H1 (cell line): ENCODE results near the gene RNF2. TPM values are rescaled to one million over a fixed set of nuclear protein-coding genes. Genes with fewer than 3 reads are reported as not detected.

Source experiments
- CTCF ChIA-PET: fragments of 300-600 bp; sonication (Branson Sonifier 250); formaldehyde crosslinking; loops from one replicate; lab custom pipeline; 2021; ENCODE audit not compliant: partially characterized antibody; lab: Charles Lee
- POLR2A ChIA-PET: fragments of 300-600 bp; sonication (Branson Sonifier 250); formaldehyde crosslinking; loops from one replicate; lab custom pipeline; 2021; ENCODE audit warnings: inconsistent platforms; ENCODE audit not compliant: partially characterized antibody; lab: Charles Lee
- DNase-seq, 2 experiments: peaks; one replicate each; pipeline versions ENCODE4 v3.0.0 to v3.0.0-alpha.2; 2010 to 2022; ENCODE audit warnings: low spot score in 2 of 2, low read depth in 1 of 2, mixed read lengths in 1 of 2
- FAIRE-seq: peaks from 2 replicates; lab custom pipeline; 2011; peaks lifted over from hg19 to GRCh38; lab: Jason Lieb, UNC
- H2AFZ ChIP-seq: 2 replicates; pipeline ENCODE4 v1.8.1; 2012; ENCODE audit warnings: low read length, inconsistent platforms
- H2AK5ac ChIP-seq: 2 replicates; pipeline ENCODE4 v1.6.1; 2013; ENCODE audit warnings: low read depth, low read length
- H2BK120ac ChIP-seq: replicated peaks from 2 replicates; pipeline ENCODE3; 2013; ENCODE audit warnings: low read depth, low read length, inconsistent platforms
- H2BK12ac ChIP-seq: 2 replicates; pipeline ENCODE4 v1.6.1; 2013; ENCODE audit warnings: low read depth, low read length
- H2BK15ac ChIP-seq: 2 replicates; pipeline ENCODE4 v1.6.1; 2013; ENCODE audit warnings: low read length
- H2BK20ac ChIP-seq: 2 replicates; pipeline ENCODE4 v1.6.1; 2013; ENCODE audit warnings: low read length
- H2BK5ac ChIP-seq: 2 replicates; pipeline ENCODE4 v1.6.1; 2013; ENCODE audit warnings: low read depth, low read length
- H3K14ac ChIP-seq: 2 replicates; pipeline ENCODE4 v1.6.1; 2013; ENCODE audit warnings: inconsistent platforms; ENCODE audit not compliant: insufficient read length
- H3K18ac ChIP-seq: 2 replicates; pipeline ENCODE4 v1.6.1; 2013; ENCODE audit warnings: low read length; ENCODE audit errors: extremely low read depth
- H3K23ac ChIP-seq: 2 replicates; pipeline ENCODE4 v1.6.1; 2013; ENCODE audit warnings: inconsistent platforms; ENCODE audit not compliant: insufficient read length
- H3K23me2 ChIP-seq: 2 replicates; pipeline ENCODE4 v1.6.1; 2013; ENCODE audit warnings: low read depth, low read length
- H3K27ac ChIP-seq: 2 replicates; pipeline ENCODE4 v1.6.1; 2011; ENCODE audit warnings: low read depth, low read length, inconsistent platforms
- H3K27me3 ChIP-seq, 4 experiments: replicated peaks in 1 of 4; 1 replicate in 1 of 4; 2 replicates in 3 of 4; pipeline versions ENCODE4 v1.6.1 to v1.8.1; 2011 to 2013; ENCODE audit warnings: low read length in 3 of 4, mild to moderate bottlenecking in 3 of 4, inconsistent platforms in 2 of 4, mixed read lengths in 2 of 4, moderate library complexity in 1 of 4; ENCODE audit not compliant: control insufficient read depth in 3 of 4, insufficient read depth in 3 of 4; ENCODE audit errors: extremely low read depth in 1 of 4
- H3K36me3 ChIP-seq, 4 experiments: 2 replicates each; pipeline versions ENCODE4 v1.6.1 to v1.8.1; 2011 to 2013; ENCODE audit warnings: mild to moderate bottlenecking in 4 of 4, low read length in 3 of 4, moderate library complexity in 2 of 4, control low read depth in 1 of 4, inconsistent platforms in 1 of 4; ENCODE audit not compliant: insufficient read depth in 4 of 4, control insufficient read depth in 2 of 4
- H3K4ac ChIP-seq: replicated peaks from 2 replicates; pipeline ENCODE3; 2013; ENCODE audit warnings: low read length, low read depth, mixed read lengths, inconsistent platforms; ENCODE audit not compliant: insufficient read length
- H3K4me1 ChIP-seq, 4 experiments: replicated peaks in 1 of 4; 1 replicate in 1 of 4; 2 replicates in 3 of 4; pipeline versions ENCODE4 v1.6.1 to v1.8.1; 2011 to 2013; ENCODE audit warnings: low read length in 3 of 4, inconsistent platforms in 2 of 4, mixed read lengths in 1 of 4; ENCODE audit not compliant: insufficient read depth in 4 of 4, control insufficient read depth in 3 of 4
- H3K4me2 ChIP-seq, 2 experiments: 2 replicates each; pipeline versions ENCODE4 v1.6.1 to v1.8.1; 2011 to 2013; ENCODE audit warnings: low read depth in 2 of 2, low read length in 2 of 2, control low read depth in 1 of 2, inconsistent platforms in 1 of 2, mild to moderate bottlenecking in 1 of 2; ENCODE audit not compliant: insufficient read depth in 1 of 2
- H3K4me3 ChIP-seq, 4 experiments: fragments of 200-600, 300-600 bp in 1 of 4; sonication (generic), shearing (Covaris generic), sonication (Bioruptor Twin) in 1 of 4; 2 replicates each; pipeline versions ENCODE4 v1.5.1 to v1.8.1; 2011 to 2016; ENCODE audit warnings: low read length in 4 of 4, low read depth in 3 of 4, control low read depth in 2 of 4, inconsistent platforms in 2 of 4, mild to moderate bottlenecking in 2 of 4, mixed read lengths in 1 of 4, moderate library complexity in 1 of 4; ENCODE audit not compliant: insufficient read depth in 2 of 4; ENCODE audit errors: extremely low read depth in 1 of 4
- H3K56ac ChIP-seq: replicated peaks from 2 replicates; pipeline ENCODE3; 2013; ENCODE audit warnings: low read depth, mild to moderate bottlenecking, mixed read lengths, low read length, inconsistent platforms; ENCODE audit not compliant: insufficient read length
- H3K79me1 ChIP-seq: 2 replicates; pipeline ENCODE4 v1.6.1; 2013; ENCODE audit warnings: low read depth, low read length, control low read depth
- H3K79me2 ChIP-seq, 2 experiments: 2 replicates each; pipeline versions ENCODE4 v1.6.1 to v1.8.1; 2012 to 2013; ENCODE audit warnings: low read length in 2 of 2, mild to moderate bottlenecking in 2 of 2, inconsistent platforms in 1 of 2; ENCODE audit not compliant: insufficient read depth in 2 of 2, control insufficient read depth in 1 of 2
- H3K9ac ChIP-seq, 4 experiments: replicated peaks in 1 of 4; 1 replicate in 1 of 4; 2 replicates in 3 of 4; pipeline versions ENCODE4 v1.6.1 to v1.8.1; 2011 to 2013; ENCODE audit warnings: low read depth in 3 of 4, low read length in 3 of 4, control low read depth in 2 of 4, mild to moderate bottlenecking in 2 of 4, moderate library complexity in 2 of 4, inconsistent platforms in 1 of 4; ENCODE audit errors: extremely low read depth in 1 of 4
- H3K9me3 ChIP-seq, 2 experiments: 2 replicates each; pipeline versions ENCODE4 v1.6.1 to v1.8.1; 2012 to 2013; ENCODE audit warnings: mild to moderate bottlenecking in 2 of 2, moderate library complexity in 2 of 2, control low read depth in 1 of 2, inconsistent platforms in 1 of 2, low read depth in 1 of 2, low read length in 1 of 2, mixed read lengths in 1 of 2; ENCODE audit not compliant: insufficient read depth in 2 of 2
- H4K20me1 ChIP-seq, 2 experiments: replicated peaks in 1 of 2; 2 replicates each; pipeline versions ENCODE3 to v1.8.1; 2011 to 2013; ENCODE audit warnings: inconsistent platforms in 2 of 2, low read length in 2 of 2, mild to moderate bottlenecking in 1 of 2; ENCODE audit not compliant: insufficient read depth in 2 of 2, control insufficient read depth in 1 of 2
- H4K5ac ChIP-seq: 2 replicates; pipeline ENCODE4 v1.6.1; 2013; ENCODE audit warnings: low read length, low read depth, mixed read lengths, inconsistent platforms; ENCODE audit not compliant: insufficient read length
- H4K8ac ChIP-seq: 2 replicates; pipeline ENCODE4 v1.8.0; 2013; ENCODE audit warnings: mild to moderate bottlenecking, moderate library complexity, low read length, inconsistent platforms; ENCODE audit not compliant: insufficient read depth; ENCODE audit errors: extremely low read depth
- H4K91ac ChIP-seq: replicated peaks from 2 replicates; pipeline ENCODE3; 2013; ENCODE audit warnings: low read length, mixed read lengths, inconsistent platforms; ENCODE audit not compliant: insufficient read length
- EGR1 ChIP-seq: IDR thresholded peaks from 2 replicates; pipeline ENCODE4 v1.6.1; 2011; ENCODE audit warnings: low read depth, low read length, borderline replicate concordance
- SRF ChIP-seq: IDR thresholded peaks from 2 replicates; pipeline ENCODE4 v1.6.1; 2011; ENCODE audit warnings: mild to moderate bottlenecking, low read depth, low read length, moderate library complexity
- TEAD4 ChIP-seq: IDR thresholded peaks from 2 replicates; pipeline ENCODE4 v1.6.1; 2012; ENCODE audit warnings: low read depth, low read length, inconsistent platforms, mixed read lengths
- WGBS, 2 experiments: shearing (Covaris generic) in 1 of 2; methylation state at CpG; one replicate each; pipeline versions ENCODE4 v1.1.6 to v1.1.7; 2013 to 2015; ENCODE audit warnings: low lambda C conversion rate in 2 of 2, mixed read lengths in 2 of 2, inconsistent platforms in 1 of 2, low coverage in 1 of 2, missing lambda C conversion rate in 1 of 2; ENCODE audit not compliant: insufficient replicate concordance in 2 of 2, insufficient coverage in 1 of 2, insufficient read length in 1 of 2; ENCODE audit errors: extremely low coverage in 1 of 2, missing lambda C conversion rate in 1 of 2; 5-methylcytosine and 5-hydroxymethylcytosine counted together
- polyA plus RNA-seq, 7 experiments: library from polyadenylated mRNA; depleted of rRNA in 3 of 7; stranded (reverse) in 5 of 7; unstranded in 2 of 7; fragments of >200 nt in 5 of 7; fragments of 200-250 nt in 2 of 7; gene quantifications; 1 replicate in 5 of 7; 2 replicates in 1 of 7; 4 replicates in 1 of 7; pipeline versions ENCODE4 v1.2.1 to v1.2.3, GENCODE V29; 2011 to 2013; ENCODE audit warnings: missing spikeins in 2 of 7, mixed read lengths in 2 of 7
- total RNA-seq: library from RNA; stranded (reverse); fragmentation: NEBNext Ultra II Directional; extraction: Animal tissue kit (Norgen Biotek cat#: 25700); gene quantifications from 2 replicates; pipeline ENCODE4 v1.2.1, GENCODE V29; 2021

Gene RNF2
- total and polyA plus RNA-seq, 2 of the 8 experiments (the other 6 are each of a cell fraction or from before 2014, with no cell fraction given), result 28.9 to 58.9 TPM

GRCh38 chr1:185059950-185060571 lies 14.7 kb downstream of the RNF2 start:
- ChIA-PET POLR2A (interaction anchor here (0.9 kb wide), 1 partner anchor 13 kb away, joined by 4 read pairs; no protein-coding TSS in a partner anchor), CTCF (interaction anchor here (0.5 kb wide), 1 partner anchor 102 kb away, joined by 3 read pairs; no protein-coding TSS in a partner anchor)
- Histone ChIP-seq H3K9me3 (no peaks in the 10 kb centered on the region), H4K5ac (no peak overlapping the region), H2BK5ac (no peak overlapping the region), H2AK5ac (no peak overlapping the region), H2BK20ac (no peak overlapping the region), H2BK15ac (no peak overlapping the region), H3K4me3 (no peak overlapping the region), H3K27me3 (peaks cover 0 to 1% (median 0%) of the 10 kb centered on the region in 4 experiments; a peak in 1 of 7 replicates), H3K23me2 (no peaks in the 10 kb centered on the region), H3K4ac (no peak overlapping the region), H3K18ac (no peak overlapping the region), H2BK12ac (no peak overlapping the region), H2BK120ac (no peak overlapping the region), H3K14ac (no peak overlapping the region), H3K79me2 (peaks cover 21 to 99% of the 10 kb centered on the region in 2 experiments), H3K56ac (no peak overlapping the region), H3K36me3 (no peaks in the 10 kb centered on the region; a peak in 1 of 8 replicates), H4K20me1 (peaks cover 6% of the 10 kb centered on the region in 2 experiments), H3K9ac (no peak overlapping the region), H3K4me2 (no peak overlapping the region), H4K91ac (no peak overlapping the region), H2AFZ (no peak overlapping the region), H3K4me1 (peaks cover 0 to 5% (median 0%) of the 10 kb centered on the region in 4 experiments; a peak in 2 of 7 replicates), H4K8ac (no peak overlapping the region), H3K23ac (no peak overlapping the region), H3K27ac (no peak overlapping the region), H3K79me1 (peaks cover 3% of the 10 kb centered on the region; the same call in 1 of the 2 replicates)
- DNase-seq (no peak), FAIRE-seq (no peak)
- WGBS, 2 experiments, result 89% methylated on average over 2 of the region's 2 CpGs; no CpG with 5 or more reads in 1 of the 2 experiments
- no peak for TF ChIP-seq EGR1
- no peak for TF ChIP-seq TEAD4
- TF ChIP-seq SRF, result no peak
